Dermis blood vessel endothelial cell (primary cell): ENCODE data around the gene OVCH1. TPM values are rescaled to one million over a fixed set of nuclear protein-coding genes. Genes with fewer than 3 reads are reported as not detected.
"Not testable (repeated sequence)": the region's sequence is repeated elsewhere in the genome, so short reads cannot be mapped to it uniquely, and the experiment has no call there.

ENCODE experiments used
- DNase-seq: peaks from one replicate; pipeline ENCODE4 v3.0.0; 2010
- total RNA-seq: library from RNA; depleted of rRNA; stranded (reverse); fragments of >200 nt; gene quantifications from 2 replicates; pipeline ENCODE4 v1.2.3, GENCODE V29; 2014

Gene OVCH1
- total RNA-seq, 1 donor from 2014 or later: not detected

DNA sequence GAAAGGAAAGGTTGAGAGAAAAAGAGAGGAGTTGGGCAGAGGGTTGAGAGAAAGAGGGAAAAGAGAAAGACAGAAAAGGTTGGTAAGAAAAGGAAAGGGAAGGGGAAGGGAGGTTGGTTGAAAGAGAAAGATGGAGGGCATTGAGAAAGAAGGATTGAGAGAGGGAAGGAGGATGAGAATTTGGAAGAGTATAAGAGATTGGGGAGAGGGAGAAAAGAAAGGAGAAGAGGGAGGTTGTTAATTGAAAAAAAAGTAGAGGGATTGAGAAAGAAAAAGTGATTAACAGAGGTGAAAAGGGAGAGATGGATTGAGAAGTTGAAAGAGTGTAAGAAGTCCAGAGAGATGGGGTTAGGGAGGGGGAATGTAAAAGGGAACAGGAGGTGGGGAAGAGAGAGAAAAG, 95.0 kb downstream of the OVCH1 start:
- no peak for DNase-seq

DNA sequence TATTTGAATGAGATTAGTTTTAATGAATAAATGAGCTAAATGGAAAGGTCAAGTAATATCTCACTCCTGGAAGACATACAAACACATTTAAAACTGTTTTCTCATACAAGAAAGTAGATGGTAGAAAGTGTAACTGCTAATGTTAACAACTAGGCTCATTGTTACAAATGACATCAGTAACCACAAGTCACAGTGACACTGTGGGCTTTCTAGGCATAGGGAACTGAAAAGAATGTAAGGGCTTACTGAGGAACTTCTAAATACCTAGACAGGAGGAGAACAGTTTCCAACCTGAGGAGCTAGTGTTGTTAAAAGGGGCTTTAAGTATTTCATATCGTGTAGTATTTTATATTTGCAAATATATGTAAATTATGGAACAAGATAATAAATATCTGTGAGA, 99.0 kb downstream of the OVCH1 start:
- DNase-seq: no peak

DNA sequence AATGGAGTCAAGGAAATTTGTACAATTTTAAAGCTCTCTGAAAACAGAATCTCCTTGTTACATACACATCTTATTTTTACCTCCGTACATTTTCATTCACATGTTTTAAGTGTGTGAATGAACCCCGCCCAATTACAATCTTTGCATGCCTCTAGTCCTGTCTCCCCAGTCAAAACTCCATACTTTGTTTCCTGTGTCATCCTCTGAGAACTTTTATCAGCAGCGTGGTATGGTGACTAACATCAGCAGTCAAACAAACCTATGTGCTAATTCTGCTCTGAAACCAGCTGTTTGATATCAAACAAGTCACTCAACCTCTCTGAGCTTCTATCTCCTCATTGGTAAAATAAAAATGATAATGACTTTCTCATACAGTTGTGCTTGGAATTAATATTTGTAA, 100.7 kb downstream of the OVCH1 start:
- no peak for DNase-seq

DNA sequence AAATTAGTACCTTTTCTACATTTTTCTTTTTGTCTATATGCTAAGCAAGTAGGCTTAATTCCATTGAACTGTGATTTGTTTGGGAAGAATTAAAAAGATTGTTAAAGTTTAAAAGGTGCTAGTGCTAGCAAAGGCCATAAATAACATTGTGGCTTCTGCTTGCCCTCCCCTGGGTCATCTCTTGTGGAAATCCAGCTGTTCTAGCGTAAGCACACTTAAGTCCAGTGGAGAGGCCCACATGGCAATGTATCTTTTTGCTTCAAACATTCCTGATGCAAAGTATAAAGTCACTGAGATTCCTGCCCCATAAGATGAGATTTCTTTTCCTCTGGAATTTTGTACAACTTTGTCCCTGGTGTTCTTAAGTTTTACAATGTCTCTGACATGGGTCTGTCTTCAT, 102.1 kb downstream of the OVCH1 start:
- no peak for DNase-seq

DNA sequence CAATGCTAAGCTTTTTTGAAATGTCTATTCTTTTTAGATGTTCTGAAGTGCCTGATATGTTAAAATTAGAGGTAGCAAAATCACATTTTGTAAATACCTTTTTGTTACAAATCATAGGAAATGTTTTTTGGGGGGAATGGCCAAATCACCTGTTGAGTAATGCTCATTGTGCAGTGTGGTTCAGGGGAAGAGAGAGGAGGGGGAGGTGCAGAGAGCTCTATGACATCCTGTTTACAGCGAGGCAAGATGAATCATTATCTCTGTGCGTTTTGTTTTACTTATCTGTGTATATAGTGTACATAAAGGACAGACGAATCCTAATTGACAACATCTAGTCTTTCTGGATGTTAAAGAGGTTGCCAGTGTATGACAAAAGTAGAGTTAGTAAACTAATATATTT, 107.1 kb downstream of the OVCH1 start:
- DNase-seq: peak; percentile 58

DNA sequence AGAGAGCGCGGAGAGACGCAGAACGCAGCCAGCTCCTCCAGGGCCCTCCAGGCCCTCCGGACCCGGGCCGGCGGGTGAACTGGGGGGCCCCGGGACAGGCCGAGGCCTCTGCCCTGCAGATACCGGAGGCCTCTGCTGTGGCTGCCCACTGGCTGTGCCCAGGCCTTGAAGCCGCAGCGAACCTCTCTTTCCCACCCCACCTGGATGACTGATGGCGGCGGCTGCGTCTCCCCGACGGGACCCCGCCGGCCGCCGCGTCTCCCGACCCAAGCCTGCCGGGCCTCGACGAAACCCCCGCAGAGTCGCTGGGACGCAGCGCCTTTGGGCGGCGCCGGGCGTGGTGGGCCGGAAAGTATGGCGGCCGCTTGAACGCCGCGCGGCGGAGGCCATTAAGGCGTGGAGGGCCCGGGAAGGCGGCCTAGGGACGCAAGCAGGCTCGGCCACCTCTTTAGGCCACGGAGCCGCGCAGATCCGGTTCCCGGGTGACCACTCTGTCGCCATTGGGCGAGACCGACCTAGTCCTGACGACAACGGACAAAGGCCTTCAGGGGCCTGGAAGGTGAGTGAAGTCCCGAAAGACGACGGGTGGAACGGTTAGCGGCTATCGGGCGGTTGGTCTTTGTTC, 108.1 kb downstream of the OVCH1 start:
- DNase-seq: peak; percentile 31

DNA sequence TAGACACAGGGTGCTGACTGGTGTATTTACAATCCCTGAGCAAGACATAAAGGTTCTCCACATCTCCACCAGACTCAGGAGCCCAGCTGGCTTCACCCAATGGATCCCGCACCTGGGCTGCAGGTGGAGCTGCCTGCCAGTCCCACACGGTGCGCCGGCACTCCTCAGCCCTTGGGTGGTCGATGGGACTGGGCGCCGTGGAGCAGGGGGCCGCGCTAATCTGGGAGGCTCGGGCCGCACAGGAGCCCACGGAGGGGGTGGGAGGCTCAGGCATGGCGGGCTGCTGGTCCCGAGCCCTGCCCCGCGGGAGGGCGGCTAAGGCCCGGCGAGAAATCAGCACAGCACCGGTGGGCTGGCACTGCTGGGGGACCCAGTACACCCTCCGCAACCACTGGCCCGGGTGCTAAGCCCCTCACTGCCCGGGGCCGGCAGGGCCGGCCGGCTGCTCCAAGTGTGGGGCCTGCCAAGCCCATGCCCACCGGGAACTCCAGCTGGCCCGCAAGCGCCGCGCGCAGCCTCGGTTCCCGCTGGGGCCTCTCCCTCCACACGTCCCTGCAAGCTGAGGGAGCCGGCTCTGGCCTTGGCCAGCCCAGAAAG, 111.3 kb downstream of the OVCH1 start:
- DNase-seq: not testable (repeated sequence)

DNA sequence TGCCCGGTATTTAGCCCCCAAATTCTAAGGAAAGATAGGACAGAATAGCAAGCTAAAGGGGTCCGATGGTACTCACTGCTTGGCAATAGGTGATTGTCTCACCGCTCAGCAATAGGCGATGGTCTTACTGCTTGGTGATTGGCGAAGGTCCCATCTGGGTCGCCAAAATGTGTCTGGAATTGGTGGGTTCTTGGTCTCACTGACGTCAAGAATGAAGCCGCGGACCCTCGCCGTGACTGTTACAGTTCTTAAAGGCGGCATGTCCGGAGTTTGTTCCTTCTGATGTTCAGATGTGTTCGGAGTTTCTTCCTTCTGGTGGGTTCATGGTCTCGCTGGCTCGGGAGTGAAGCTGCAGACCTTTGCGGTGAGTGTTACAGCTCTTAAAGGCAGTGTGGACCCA, 112.3 kb downstream of the OVCH1 start:
- DNase-seq: not testable (repeated sequence)

DNA sequence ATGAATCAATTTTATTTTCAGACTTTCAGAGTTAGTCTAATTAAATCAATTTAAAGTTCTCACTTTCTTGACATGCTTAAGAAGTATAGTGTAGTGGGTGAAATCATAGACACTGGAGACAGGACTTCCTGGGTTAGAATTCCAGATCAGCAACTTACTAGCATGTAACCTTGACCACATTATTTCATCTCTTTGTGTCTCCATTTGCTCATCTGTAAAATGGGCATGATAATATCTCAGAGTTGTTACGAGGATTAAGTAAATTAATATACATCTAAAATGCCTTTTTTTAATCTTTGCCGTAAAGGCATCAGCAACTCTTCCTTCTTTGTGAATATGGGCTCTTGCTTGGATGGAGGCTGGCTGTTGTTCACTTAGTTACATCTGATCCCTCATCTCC, 115.2 kb downstream of the OVCH1 start:
- no peak for DNase-seq

DNA sequence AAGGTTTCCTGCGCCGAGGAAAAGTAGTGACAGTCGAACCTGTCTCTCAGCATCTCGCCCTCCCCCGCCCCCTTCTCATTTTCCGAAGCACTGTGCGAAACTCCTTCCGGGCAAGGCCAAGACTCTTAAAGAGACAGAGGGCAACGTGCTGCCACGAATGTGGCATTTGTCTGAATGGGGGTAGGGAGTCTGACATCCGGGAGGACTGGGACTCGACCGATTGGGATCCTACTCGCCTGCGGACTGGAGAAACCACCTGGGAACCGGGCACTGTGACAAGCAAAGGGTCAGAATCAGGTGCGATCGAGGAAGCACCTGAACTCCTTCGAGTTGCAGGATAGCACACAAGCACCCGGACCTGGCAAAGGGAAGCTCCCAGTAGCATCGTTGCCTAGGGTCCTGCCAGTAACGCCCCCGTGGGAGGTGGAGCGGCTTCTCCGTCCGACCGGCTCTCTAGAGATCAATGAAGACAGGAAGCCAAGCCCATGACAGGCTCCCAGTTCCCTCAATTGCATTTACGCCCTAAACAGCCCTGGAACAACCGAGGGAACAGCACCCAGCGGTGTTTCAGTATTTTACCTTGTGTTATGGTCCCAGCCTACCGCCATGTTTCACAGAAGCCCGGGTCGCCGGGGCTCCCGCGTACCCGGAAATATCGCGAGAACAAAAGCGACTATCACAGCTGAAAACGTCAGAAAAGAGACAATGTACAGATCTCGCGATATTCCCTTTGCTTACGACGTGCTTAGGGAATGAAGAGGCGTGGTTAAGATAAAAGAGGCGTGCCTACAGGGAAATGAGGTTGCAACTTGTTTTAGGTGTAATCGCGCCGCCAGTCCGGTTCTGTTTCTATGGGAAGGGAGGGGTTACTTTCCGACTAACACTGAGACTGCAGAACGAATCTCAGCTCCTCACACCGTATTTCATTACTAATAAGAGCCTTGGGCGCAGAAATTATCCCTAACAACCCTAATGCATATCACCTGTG, 116.7 kb downstream of the OVCH1 start, which contains the start of gene ERGIC2:
TSS of gene ERGIC2 (minus strand) at position 637 of the 988 bp plus-strand sequence. CDS start 9,539 bp downstream, outside the sequence.
- peak; percentile 99 for DNase-seq

Other genes starting within 250 kb of the OVCH1 start
- gene ERGIC2, start 116.5 kb downstream of the OVCH1 start, total RNA-seq: 48.5 and 58.4 TPM in 2 replicates